ENCODE measurements around the gene EDA. TPM values are rescaled to one million over a fixed set of nuclear protein-coding genes. Genes with fewer than 3 reads are reported as not detected.

The EDA gene
- total RNA-seq, 2 experiments from 2014 or later, result 1.8 to 3.9 TPM

- DNase-seq (ENCODE audit: low spot score), result no peak
Measured at GRCh38 chrX:69988955-69989394, 373.1 kb downstream of the EDA start.

DNA sequence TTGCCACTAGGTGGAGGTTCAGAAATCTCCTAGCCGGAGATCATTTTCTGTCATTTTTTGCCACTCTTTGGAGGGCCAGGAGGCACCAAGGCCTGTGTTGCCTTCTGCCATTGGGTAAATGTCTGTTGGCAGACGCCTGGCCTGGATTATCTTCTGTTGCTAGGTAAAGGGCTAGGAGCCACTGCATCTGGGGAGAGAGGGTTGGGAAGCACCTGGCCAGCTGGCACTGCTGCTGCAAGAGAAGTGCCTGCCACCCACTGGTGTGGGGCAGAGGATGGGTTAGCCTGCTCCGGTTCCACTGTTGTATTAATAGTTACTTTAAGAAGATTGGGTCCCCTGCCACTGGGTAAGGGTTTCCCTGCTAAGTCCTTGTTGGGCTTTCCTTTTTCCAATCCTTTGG lies 375.8 kb downstream of the EDA start:
- no peaks in the 10 kb centered on the region for H4K20me1 ChIP-seq (ENCODE audit: insufficient read depth, low read length)
- POLR2A ChIA-PET, result no interaction called here
- H3K9me3 ChIP-seq (ENCODE audit: low read length), result no peaks in the 10 kb centered on the region
- intact Hi-C loops (cut with micrococcal nuclease; ENCODE audit: unreplicated experiment), result no loop called here
- DNase-seq (ENCODE audit: low spot score), result no peak
- H3K36me3 ChIP-seq (ENCODE audit: insufficient read depth, low read length), result no peaks in the 10 kb centered on the region
- no peaks in the 10 kb centered on the region for H3K9me2 ChIP-seq (ENCODE audit: insufficient read depth, low read length)
- no peak overlapping the region for H3K4me2 ChIP-seq (ENCODE audit: low read length)
- no peak overlapping the region for H2AFZ ChIP-seq (ENCODE audit: low read length)
- CTCF ChIA-PET (ENCODE audit: unreplicated experiment), result no interaction called here
- no peak overlapping the region for H3K4me3 ChIP-seq (ENCODE audit: low read depth, low read length, poor library complexity, severe bottlenecking)
- H3K4me1 ChIP-seq (ENCODE audit: insufficient read depth, low read length, poor library complexity, severe bottlenecking), result no peaks in the 10 kb centered on the region
- BruUV-seq (replicated peaks), result no TSS peak
- H3K27ac ChIP-seq (ENCODE audit: low read depth, low read length, poor library complexity, severe bottlenecking), result no peak overlapping the region
- H3K79me2 ChIP-seq (ENCODE audit: insufficient read depth, low read depth, low read length), result no peaks in the 10 kb centered on the region
- no peak for TF ChIP-seq EZH2phosphoT487 (IDR thresholded peaks at IDR 0.05; ENCODE audit: borderline replicate concordance, low read depth, low read length)
- TF ChIP-seq CTCF (conservative IDR thresholded peaks at IDR 0.05; ENCODE audit: low read length), result no peak

More at GRCh38 chrX:69988955-69989394, 373.1 kb downstream of the EDA start:
- CTCF ChIA-PET (ENCODE audit: unreplicated experiment), result no interaction called here
- no peaks in the 10 kb centered on the region for H3K9me2 ChIP-seq (ENCODE audit: insufficient read depth, low read length)
- BruUV-seq (replicated peaks), result no TSS peak
- no peak overlapping the region for H2AFZ ChIP-seq (ENCODE audit: low read length)
- H3K4me3 ChIP-seq (ENCODE audit: low read depth, low read length, poor library complexity, severe bottlenecking), result no peak overlapping the region
- H4K20me1 ChIP-seq (ENCODE audit: insufficient read depth, low read length), result no peaks in the 10 kb centered on the region
- H3K4me1 ChIP-seq (ENCODE audit: insufficient read depth, low read length, poor library complexity, severe bottlenecking), result no peaks in the 10 kb centered on the region
- no peak for TF ChIP-seq EZH2phosphoT487 (IDR thresholded peaks at IDR 0.05; ENCODE audit: borderline replicate concordance, low read depth, low read length)
- no peak for TF ChIP-seq CTCF (conservative IDR thresholded peaks at IDR 0.05; ENCODE audit: low read length)
- no peaks in the 10 kb centered on the region for H3K79me2 ChIP-seq (ENCODE audit: insufficient read depth, low read depth, low read length)
- H3K36me3 ChIP-seq (ENCODE audit: insufficient read depth, low read length), result no peaks in the 10 kb centered on the region
- H3K27ac ChIP-seq (ENCODE audit: low read depth, low read length, poor library complexity, severe bottlenecking), result no peak overlapping the region
- H3K9me3 ChIP-seq (ENCODE audit: low read length), result no peaks in the 10 kb centered on the region
- POLR2A ChIA-PET, result no interaction called here
- intact Hi-C loops (cut with micrococcal nuclease; ENCODE audit: unreplicated experiment), result no loop called here
- no peak overlapping the region for H3K4me2 ChIP-seq (ENCODE audit: low read length)

DNA sequence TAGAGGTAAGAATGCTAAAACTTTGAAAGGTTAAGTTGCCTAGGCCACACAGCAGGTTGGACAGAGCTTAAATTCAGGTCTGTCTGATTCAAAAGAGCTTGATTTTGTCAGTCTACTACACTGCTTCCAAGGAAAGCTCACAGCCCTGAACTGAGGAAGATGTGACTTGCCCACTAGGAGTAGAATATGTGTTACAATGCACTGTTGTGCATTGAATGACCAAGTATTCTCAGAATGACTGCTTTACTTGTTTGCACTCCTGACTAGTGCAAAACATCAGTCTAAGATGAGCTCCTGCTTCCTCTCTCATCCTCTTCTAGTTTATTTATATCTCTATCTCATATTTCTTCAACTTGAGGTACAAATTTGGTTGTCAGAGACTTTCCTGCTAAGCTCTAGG lies 377.6 kb downstream of the EDA start:
- no peaks in the 10 kb centered on the region for H3K4me1 ChIP-seq (ENCODE audit: insufficient read depth, low read length, poor library complexity, severe bottlenecking)
- intact Hi-C loops (cut with micrococcal nuclease; ENCODE audit: unreplicated experiment), result no loop called here
- no peaks in the 10 kb centered on the region for H3K9me2 ChIP-seq (ENCODE audit: insufficient read depth, low read length)
- BruUV-seq (replicated peaks), result no TSS peak
- no peaks in the 10 kb centered on the region for H4K20me1 ChIP-seq (ENCODE audit: insufficient read depth, low read length)
- DNase-seq (ENCODE audit: low spot score), result no peak
- no peaks in the 10 kb centered on the region for H3K79me2 ChIP-seq (ENCODE audit: insufficient read depth, low read depth, low read length)
- TF ChIP-seq EZH2phosphoT487 (IDR thresholded peaks at IDR 0.05; ENCODE audit: borderline replicate concordance, low read depth, low read length) (no peak), CTCF (conservative IDR thresholded peaks at IDR 0.05; ENCODE audit: low read length) (no peak)
- H3K36me3 ChIP-seq (ENCODE audit: insufficient read depth, low read length), result no peaks in the 10 kb centered on the region
- no peaks in the 10 kb centered on the region for H3K9me3 ChIP-seq (ENCODE audit: low read length)
- no peak overlapping the region for H2AFZ ChIP-seq (ENCODE audit: low read length)
- ChIA-PET POLR2A (interaction anchor here (1.8 kb wide), 1 partner anchor 10 kb away, joined by 3 read pairs; no protein-coding TSS in a partner anchor), CTCF (ENCODE audit: unreplicated experiment) (no interaction called here)
- no peak overlapping the region for H3K4me2 ChIP-seq (ENCODE audit: low read length)
- no peak overlapping the region for H3K4me3 ChIP-seq (ENCODE audit: low read depth, low read length, poor library complexity, severe bottlenecking)
- H3K27ac ChIP-seq (ENCODE audit: low read depth, low read length, poor library complexity, severe bottlenecking), result no peak overlapping the region

Measured in OCI-LY7 (cell line).